Mesodermal cell (in vitro differentiated cells): ENCODE measurements around the gene C16orf86.
"Not testable (repeated sequence)": the region's sequence is repeated elsewhere in the genome, so short reads cannot be mapped to it uniquely, and the experiment has no call there.

Experiments
- H3K27ac ChIP-seq: 2 replicates; pipeline ENCODE4 v1.7.0; 2013; ENCODE audit warnings: mild to moderate bottlenecking, low read depth, low read length, moderate library complexity; ENCODE audit not compliant: severe bottlenecking
- H3K36me3 ChIP-seq: 2 replicates; pipeline ENCODE4 v1.7.1; 2013; ENCODE audit warnings: mild to moderate bottlenecking, low read length, moderate library complexity; ENCODE audit not compliant: control insufficient read depth, insufficient read depth
- H3K4me1 ChIP-seq: one replicate; pipeline ENCODE4 v1.7.1; 2013; ENCODE audit warnings: mild to moderate bottlenecking, low read length; ENCODE audit not compliant: insufficient read depth, control insufficient read depth, poor library complexity, severe bottlenecking
- H3K4me3 ChIP-seq: 2 replicates; pipeline ENCODE4 v1.7.0; 2013; ENCODE audit warnings: low read length, control low read depth, mild to moderate bottlenecking; ENCODE audit not compliant: insufficient read depth, poor library complexity, severe bottlenecking; ENCODE audit errors: extremely low read depth
- H3K9me3 ChIP-seq: 2 replicates; pipeline ENCODE4 v1.7.1; 2013; ENCODE audit warnings: mild to moderate bottlenecking, low read length, moderate library complexity; ENCODE audit not compliant: control insufficient read depth
- WGBS, 2 experiments: methylation state at CpG; one replicate each; pipeline ENCODE4 v1.1.5; 2013; ENCODE audit warnings: missing lambda C conversion rate in 2 of 2; ENCODE audit not compliant: insufficient coverage in 2 of 2; 5-methylcytosine and 5-hydroxymethylcytosine counted together

The C16orf86 gene

GRCh38 chr16:67677712-67678111 lies 11.1 kb downstream of the C16orf86 start:
- no peak overlapping the region for H3K27ac ChIP-seq
- no peaks in the 10 kb centered on the region for H3K9me3 ChIP-seq
- no peak overlapping the region for H3K4me3 ChIP-seq
- H3K36me3 ChIP-seq = peaks cover 31% of the 10 kb centered on the region
- H3K4me1 ChIP-seq = no peaks in the 10 kb centered on the region
- 100% methylated on average over 1 of the region's 1 CpG; no CpG with 5 or more reads in 1 of the 2 experiments for WGBS, 2 experiments

GRCh38 chr16:67678354-67679023 lies 11.9 kb downstream of the C16orf86 start:
- peaks cover 39% of the 10 kb centered on the region for H3K36me3 ChIP-seq
- 92 to 100% methylated on average over 5 to 7 of the region's 12 CpGs for WGBS, 2 experiments
- H3K4me3 ChIP-seq = no peak overlapping the region
- no peak overlapping the region for H3K27ac ChIP-seq
- no peaks in the 10 kb centered on the region for H3K4me1 ChIP-seq
- no peaks in the 10 kb centered on the region for H3K9me3 ChIP-seq

- Histone ChIP-seq H3K4me1 (no peaks in the 10 kb centered on the region), H3K36me3 (peaks cover 49% of the 10 kb centered on the region), H3K9me3 (no peaks in the 10 kb centered on the region), H3K27ac (no peak overlapping the region), H3K4me3 (no peak overlapping the region)
- 93% methylated on average over 7 of the region's 10 CpGs for WGBS, 2 experiments
Observed at GRCh38 chr16:67679935-67680897, 13.6 kb downstream of the C16orf86 start.

- 88 to 93% methylated on average over 1 to 3 of the region's 4 CpGs for WGBS, 2 experiments
- H3K27ac ChIP-seq = no peak overlapping the region
- H3K4me3 ChIP-seq = no peak overlapping the region
- H3K9me3 ChIP-seq = no peaks in the 10 kb centered on the region
- peaks cover 48% of the 10 kb centered on the region for H3K36me3 ChIP-seq
- no peaks in the 10 kb centered on the region for H3K4me1 ChIP-seq
Observed at GRCh38 chr16:67683767-67684166, 17.2 kb downstream of the C16orf86 start.

GRCh38 chr16:67685388-67686112 lies 18.9 kb downstream of the C16orf86 start:
- H3K36me3 ChIP-seq = peaks cover 48% of the 10 kb centered on the region
- H3K9me3 ChIP-seq = no peaks in the 10 kb centered on the region
- H3K4me3 ChIP-seq = no peak overlapping the region
- H3K4me1 ChIP-seq = no peaks in the 10 kb centered on the region
- 92% methylated on average over 14 to 15 of the region's 17 CpGs for WGBS, 2 experiments
- no peak overlapping the region for H3K27ac ChIP-seq

- not testable (repeated sequence) for H3K4me3 ChIP-seq, H3K27ac ChIP-seq, H3K4me1 ChIP-seq, H3K9me3 ChIP-seq
- 90 to 96% methylated on average over 7 of the region's 8 CpGs for WGBS, 2 experiments
- H3K36me3 ChIP-seq = peaks cover 12% of the 10 kb centered on the region
Observed at GRCh38 chr16:67693517-67694285, 27.1 kb downstream of the C16orf86 start.

- 80 to 94% methylated on average over 2 of the region's 2 CpGs for WGBS, 2 experiments
- peaks cover 4% of the 10 kb centered on the region for H3K9me3 ChIP-seq
- no peak overlapping the region for H3K27ac ChIP-seq
- H3K4me1 ChIP-seq = no peaks in the 10 kb centered on the region
- H3K4me3 ChIP-seq = no peak overlapping the region
- peaks cover 21% of the 10 kb centered on the region for H3K36me3 ChIP-seq
Observed at GRCh38 chr16:67694611-67695010, 28.0 kb downstream of the C16orf86 start.

GRCh38 chr16:67697422-67698185 lies 31.0 kb downstream of the C16orf86 start:
- Histone ChIP-seq H3K9me3 (peaks cover 8% of the 10 kb centered on the region), H3K36me3 (peaks cover 18% of the 10 kb centered on the region), H3K4me1 (no peaks in the 10 kb centered on the region), H3K4me3 (no peak overlapping the region), H3K27ac (no peak overlapping the region)
- 95 to 100% methylated on average over 2 of the region's 4 CpGs for WGBS, 2 experiments

GRCh38 chr16:67699265-67699664 lies 32.7 kb downstream of the C16orf86 start:
- H3K9me3 ChIP-seq = peaks cover 8% of the 10 kb centered on the region

More at GRCh38 chr16:67699265-67699664, 32.7 kb downstream of the C16orf86 start:
- H3K4me3 ChIP-seq = no peak overlapping the region
- WGBS, 2 experiments = 96 to 100% methylated on average over 2 to 6 of the region's 7 CpGs
- no peaks in the 10 kb centered on the region for H3K4me1 ChIP-seq
- H3K36me3 ChIP-seq = peaks cover 18% of the 10 kb centered on the region
- H3K27ac ChIP-seq = no peak overlapping the region
